Smooth muscle cell (in vitro differentiated cells): ENCODE measurements around the gene SUPT6H. TPM values are rescaled to one million over a fixed set of nuclear protein-coding genes. Genes with fewer than 3 reads are reported as not detected.
"Not testable (repeated sequence)": the region's sequence is repeated elsewhere in the genome, so short reads cannot be mapped to it uniquely, and the experiment has no call there.

Experiments
- DNase-seq: peaks from one replicate; lab custom pipeline; 2025; ENCODE audit not compliant: unreplicated experiment; lab: John Stamatoyannopoulos, UW
- H2AFZ ChIP-seq: fragments of 200-600 bp; sonication (generic); 2 replicates; pipeline ENCODE4 v1.6.0; 2016; ENCODE audit warnings: antibody characterized with exemption, low read depth, mild to moderate bottlenecking
- H3F3A ChIP-seq: fragments of 200-600 bp; sonication (generic); 2 replicates; pipeline ENCODE4 v1.6.0; 2017; ENCODE audit warnings: antibody characterized with exemption, low read depth
- H3K27ac ChIP-seq: fragments of 200-600 bp; sonication (generic); 2 replicates; pipeline ENCODE4 v1.5.1; 2016; ENCODE audit warnings: low read depth, mild to moderate bottlenecking
- H3K27me3 ChIP-seq: fragments of 200-600 bp; sonication (generic); 2 replicates; pipeline ENCODE4 v1.6.1; 2016; ENCODE audit warnings: low read depth, mild to moderate bottlenecking
- H3K36me3 ChIP-seq: fragments of 200-600 bp; sonication (generic); 2 replicates; pipeline ENCODE4 v1.5.1; 2016; ENCODE audit warnings: low read depth
- H3K4me1 ChIP-seq: fragments of 200-600 bp; sonication (generic); 2 replicates; pipeline ENCODE4 v1.5.1; 2016; ENCODE audit warnings: low read depth
- H3K4me2 ChIP-seq: fragments of 200-600 bp; sonication (generic); 2 replicates; pipeline ENCODE4 v1.6.0; 2016; ENCODE audit warnings: mild to moderate bottlenecking
- H3K4me3 ChIP-seq: fragments of 200-600 bp; sonication (generic); 2 replicates; pipeline ENCODE4 v1.5.1; 2016; ENCODE audit warnings: mild to moderate bottlenecking
- H3K79me2 ChIP-seq: fragments of 200-600 bp; sonication (generic); 2 replicates; pipeline ENCODE4 v1.6.0; 2016; ENCODE audit warnings: low read depth, mild to moderate bottlenecking
- H3K9ac ChIP-seq: fragments of 200-600 bp; sonication (generic); 2 replicates; pipeline ENCODE4 v1.6.0; 2016; ENCODE audit warnings: low read depth
- H3K9me3 ChIP-seq: fragments of 200-600 bp; sonication (generic); replicated peaks from 2 replicates; pipeline ENCODE4 v1.5.1; 2016; ENCODE audit warnings: low read depth
- H4K20me1 ChIP-seq: fragments of 200-600 bp; sonication (generic); 2 replicates; pipeline ENCODE4 v1.6.0; 2016; ENCODE audit warnings: low read depth
- CTCF ChIP-seq: fragments of 200-600 bp; sonication (generic); IDR thresholded peaks from 2 replicates; pipeline ENCODE4 v1.5.1; 2017; ENCODE audit warnings: borderline replicate concordance, mild to moderate bottlenecking, antibody characterized with exemption; ENCODE audit not compliant: insufficient read depth, poor library complexity, severe bottlenecking
- WGBS: methylation state at CpG from one replicate; pipeline ENCODE4 v1.1.7; 2016; ENCODE audit warnings: low lambda C conversion rate; 5-methylcytosine and 5-hydroxymethylcytosine counted together
- polyA plus RNA-seq: library from polyadenylated mRNA; unstranded; fragments of >200 nt; fragmentation: Nextera tagmentation; extraction: Ambion mirVana; gene quantifications from 2 replicates; pipeline ENCODE4 v1.2.1, GENCODE V29; 2016
- total RNA-seq: library from RNA; depleted of rRNA; stranded (reverse); fragments of >200 nt; gene quantifications from 2 replicates; pipeline ENCODE4 v1.2.3, GENCODE V29; 2014

SUPT6H gene
- total and polyA plus RNA-seq, 2 experiments from 2014 or later = 22.4 to 64.0 TPM

- no peak for TF ChIP-seq CTCF
- Histone ChIP-seq H3K27ac (no peak overlapping the region), H2AFZ (no peak overlapping the region), H3K36me3 (no peaks in the 10 kb centered on the region), H3K79me2 (no peaks in the 10 kb centered on the region), H4K20me1 (no peaks in the 10 kb centered on the region), H3K4me3 (no peak overlapping the region), H3F3A (no peaks in the 10 kb centered on the region), H3K4me1 (no peaks in the 10 kb centered on the region), H3K4me2 (no peak overlapping the region), H3K27me3 (no peaks in the 10 kb centered on the region), H3K9ac (no peak overlapping the region), H3K9me3 (no peaks in the 10 kb centered on the region)
- DNase-seq = no peak
- WGBS = 98% methylated on average over 10 of the region's 10 CpGs
Measured at GRCh38 chr17:28734712-28735241, 72.8 kb downstream of the SUPT6H start.

- no peaks in the 10 kb centered on the region for H3K4me1 ChIP-seq
- DNase-seq = no peak
- H3F3A ChIP-seq = no peaks in the 10 kb centered on the region
- H3K9ac ChIP-seq = no peak overlapping the region
- no peaks in the 10 kb centered on the region for H3K9me3 ChIP-seq
- no peak overlapping the region for H3K4me2 ChIP-seq
- H2AFZ ChIP-seq = no peak overlapping the region
- no peaks in the 10 kb centered on the region for H4K20me1 ChIP-seq
- H3K4me3 ChIP-seq = no peak overlapping the region
- no peaks in the 10 kb centered on the region for H3K27me3 ChIP-seq
- no peaks in the 10 kb centered on the region for H3K79me2 ChIP-seq
- 68% methylated on average over 5 of the region's 5 CpGs for WGBS
- H3K36me3 ChIP-seq = no peaks in the 10 kb centered on the region
- TF ChIP-seq CTCF = no peak
- no peak overlapping the region for H3K27ac ChIP-seq
Measured at GRCh38 chr17:28735242-28735722, 73.3 kb downstream of the SUPT6H start.

GRCh38 chr17:28735913-28736769, 74.1 kb downstream of the SUPT6H start:
- H3K27me3 ChIP-seq = not testable (repeated sequence)

GRCh38 chr17:28737316-28737715, 75.3 kb downstream of the SUPT6H start:
- Histone ChIP-seq H3K4me3 (no peak overlapping the region), H3K36me3 (no peaks in the 10 kb centered on the region), H3K27me3 (no peaks in the 10 kb centered on the region), H3F3A (no peaks in the 10 kb centered on the region), H3K79me2 (no peaks in the 10 kb centered on the region), H3K4me2 (no peak overlapping the region), H2AFZ (no peak overlapping the region), H3K9ac (no peak overlapping the region), H3K27ac (no peak overlapping the region), H3K4me1 (no peaks in the 10 kb centered on the region), H3K9me3 (no peaks in the 10 kb centered on the region), H4K20me1 (no peaks in the 10 kb centered on the region)
- no peak for TF ChIP-seq CTCF
- DNase-seq = no peak
- 98% methylated on average over 12 of the region's 12 CpGs for WGBS

More at GRCh38 chr17:28735913-28736769, 74.1 kb downstream of the SUPT6H start:
- H3F3A ChIP-seq, DNase-seq, H3K79me2 ChIP-seq, H3K4me3 ChIP-seq, H3K36me3 ChIP-seq, H3K4me2 ChIP-seq, H4K20me1 ChIP-seq, H2AFZ ChIP-seq, H3K9ac ChIP-seq, H3K9me3 ChIP-seq, H3K27ac ChIP-seq, H3K4me1 ChIP-seq: not testable (repeated sequence)
- WGBS = 92% methylated on average over 7 of the region's 8 CpGs
